HG02623 (cell line): ENCODE results near the gene ITGA11.

ENCODE experiments used
- ATAC-seq: cut with Tn5 transposase; IDR thresholded peaks from one replicate; pipeline ENCODE4 v1.9.1; 2021; ENCODE audit warnings: moderate library complexity; ENCODE audit not compliant: unreplicated experiment

ITGA11 gene

DNA sequence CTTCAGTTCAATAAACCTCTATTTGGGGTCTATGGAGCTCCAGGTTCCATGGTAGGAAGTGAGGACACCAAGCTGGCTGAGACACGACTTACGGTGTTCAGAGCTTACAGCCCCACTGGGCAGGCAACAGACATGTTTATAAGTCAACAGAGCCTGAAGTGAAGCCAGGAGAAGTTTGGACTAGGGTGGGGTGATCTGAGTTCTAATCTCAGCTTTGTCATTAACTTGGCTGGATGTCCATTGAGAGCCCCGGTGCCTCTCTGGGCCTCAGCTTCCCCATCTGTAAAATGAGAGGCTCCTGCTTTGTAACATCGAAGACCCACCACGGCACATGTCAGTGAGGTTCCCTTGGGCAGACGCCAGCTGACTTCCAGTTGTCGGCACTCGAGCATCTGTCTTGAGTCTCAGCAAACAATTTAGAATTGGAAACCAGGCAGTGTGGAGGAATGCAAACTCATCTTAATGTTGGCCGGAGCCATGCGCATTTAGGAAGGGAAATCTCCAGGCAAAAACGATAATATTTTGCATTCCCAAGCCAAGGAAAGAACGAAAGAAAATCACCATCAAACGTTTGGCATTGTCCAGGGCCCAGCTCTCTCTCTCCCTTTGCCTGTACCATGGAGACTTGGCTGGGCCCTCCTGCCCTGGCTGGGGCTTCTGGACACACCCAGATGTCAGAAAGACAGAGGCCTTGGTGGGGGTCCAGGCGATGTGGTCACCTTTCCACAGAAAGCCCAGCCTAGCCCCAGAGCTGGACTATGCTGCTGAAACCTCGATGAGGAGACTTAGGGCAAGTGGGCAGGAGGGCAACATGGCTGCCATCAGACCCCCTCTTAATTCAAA, 18.4 kb downstream of the ITGA11 start:
- ATAC-seq, result no peak

DNA sequence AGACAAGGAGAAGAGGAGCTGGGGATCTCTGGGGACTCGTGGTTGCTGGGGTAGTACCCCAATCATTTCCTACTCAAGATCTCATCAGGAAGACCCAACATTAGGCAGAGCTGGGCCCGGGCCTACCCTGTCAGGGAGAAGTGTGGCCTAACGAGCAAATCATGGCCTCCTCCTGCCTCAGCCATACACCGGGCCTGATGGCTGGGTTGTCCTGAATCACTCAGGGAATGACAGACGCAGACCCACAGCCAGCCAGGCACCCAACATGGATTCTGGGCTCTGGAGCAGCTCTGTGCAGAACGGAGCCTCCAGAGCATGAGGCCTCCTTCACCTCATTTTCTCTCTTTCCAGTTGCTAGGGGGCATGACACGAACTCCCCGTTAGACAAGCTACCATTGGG, 19.7 kb downstream of the ITGA11 start:
- ATAC-seq, result no peak

DNA sequence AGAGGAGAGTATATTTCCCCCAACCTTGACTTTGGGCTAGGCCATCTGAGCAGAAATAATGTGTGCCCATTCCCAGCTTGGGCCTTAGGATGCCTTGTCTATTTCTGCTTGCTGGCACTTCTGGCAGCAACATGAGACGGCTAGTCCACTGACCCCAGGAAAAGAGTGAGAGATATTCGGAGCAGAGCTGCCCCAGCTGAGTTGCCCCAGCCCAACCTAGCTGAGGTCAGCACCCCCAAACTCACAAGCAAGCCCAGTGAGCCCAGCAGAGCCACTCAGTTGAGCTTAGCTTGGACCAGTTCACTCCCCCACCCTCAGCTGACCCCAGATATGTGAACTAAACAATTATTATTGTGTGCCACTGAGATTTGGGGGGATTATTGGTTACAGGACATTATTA, 20.2 kb downstream of the ITGA11 start:
- no peak for ATAC-seq

DNA sequence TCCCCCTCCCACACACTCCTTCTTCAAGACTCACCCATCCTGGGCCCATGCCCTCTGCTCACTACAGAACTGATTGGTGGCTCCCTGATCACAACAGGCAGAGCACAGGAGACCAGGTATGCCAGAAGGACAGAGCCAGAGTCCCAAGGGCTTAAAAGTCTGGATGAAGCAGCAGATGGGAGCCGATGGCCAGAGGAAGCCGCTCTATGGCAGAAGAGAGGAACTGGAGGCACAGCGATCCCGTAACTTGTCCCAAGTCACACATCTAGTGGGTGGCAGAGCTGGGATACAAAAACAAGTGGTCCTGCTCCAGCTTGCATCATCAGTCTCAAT, 20.7 kb downstream of the ITGA11 start:
- ATAC-seq, result no peak

DNA sequence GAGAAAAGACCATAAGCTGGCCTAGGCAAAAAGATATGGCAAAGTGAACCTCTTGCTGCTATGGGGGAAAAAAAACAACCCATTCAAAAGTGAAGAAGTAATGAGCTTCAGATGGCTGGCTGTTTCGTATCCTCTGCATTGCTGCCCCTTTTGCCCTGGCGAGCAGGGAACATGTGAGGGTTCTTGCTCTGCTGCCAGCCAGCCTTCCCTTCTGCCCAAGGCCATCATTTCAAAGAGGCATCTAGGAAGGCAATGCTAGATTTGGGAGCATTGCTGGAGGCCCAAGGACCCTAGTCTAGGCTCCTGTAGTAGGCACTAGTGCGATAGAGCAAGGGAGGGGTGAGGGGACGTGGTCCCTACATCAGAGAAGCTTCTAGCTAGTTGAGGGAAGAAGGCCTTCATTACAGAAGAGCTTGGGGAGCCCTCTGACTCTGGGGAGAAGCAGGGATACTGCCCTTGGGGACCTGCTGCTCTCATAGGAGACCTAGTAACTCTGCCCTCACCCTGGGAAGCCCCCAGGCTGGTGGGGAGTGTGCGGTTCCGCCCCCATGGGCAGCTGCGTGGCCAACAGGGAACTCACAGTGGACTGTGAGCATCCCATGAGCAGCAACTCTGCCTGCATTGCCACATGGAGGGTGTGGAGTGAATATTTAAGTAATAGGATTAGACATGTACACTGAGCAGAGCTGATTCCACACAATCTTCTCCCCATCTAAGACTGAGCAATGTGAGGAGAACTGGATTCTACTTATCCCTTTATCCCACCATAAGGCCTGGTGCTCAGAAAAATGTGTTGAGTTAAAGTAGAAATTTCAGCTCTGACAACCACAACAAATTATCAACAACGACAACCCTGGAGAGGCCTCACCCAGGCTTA, 21.3 kb downstream of the ITGA11 start:
- no peak for ATAC-seq

DNA sequence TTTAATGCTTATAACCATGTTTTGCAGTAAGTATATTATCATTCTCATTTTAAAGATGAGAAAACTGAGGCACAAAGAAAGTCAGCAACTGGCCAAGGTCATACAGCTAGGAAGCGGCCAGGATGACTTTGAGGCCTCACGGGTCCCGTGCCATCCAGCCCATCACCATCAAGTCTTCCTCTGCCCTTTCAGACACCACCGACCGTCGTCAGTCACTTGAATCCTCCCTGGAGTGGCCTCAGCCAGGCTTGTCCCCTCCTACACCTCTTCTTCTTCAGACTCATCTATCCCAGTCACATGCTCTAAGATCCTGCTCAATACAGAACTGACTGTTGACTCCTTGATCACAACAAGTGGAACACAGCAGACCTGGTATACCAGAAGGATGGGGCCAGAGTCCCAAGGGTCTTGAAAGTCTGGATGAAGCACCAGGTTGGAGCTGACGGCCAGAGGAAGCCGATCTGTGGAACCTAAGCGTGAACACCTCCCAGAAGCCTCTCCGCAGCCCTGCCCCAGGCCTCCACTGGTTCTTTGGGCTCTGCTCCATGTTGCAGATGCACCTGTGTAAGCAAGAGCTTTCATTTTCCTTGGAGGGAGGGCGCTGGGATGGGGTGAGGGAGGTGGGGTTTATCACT, 22.1 kb downstream of the ITGA11 start:
- ATAC-seq, result no peak

DNA sequence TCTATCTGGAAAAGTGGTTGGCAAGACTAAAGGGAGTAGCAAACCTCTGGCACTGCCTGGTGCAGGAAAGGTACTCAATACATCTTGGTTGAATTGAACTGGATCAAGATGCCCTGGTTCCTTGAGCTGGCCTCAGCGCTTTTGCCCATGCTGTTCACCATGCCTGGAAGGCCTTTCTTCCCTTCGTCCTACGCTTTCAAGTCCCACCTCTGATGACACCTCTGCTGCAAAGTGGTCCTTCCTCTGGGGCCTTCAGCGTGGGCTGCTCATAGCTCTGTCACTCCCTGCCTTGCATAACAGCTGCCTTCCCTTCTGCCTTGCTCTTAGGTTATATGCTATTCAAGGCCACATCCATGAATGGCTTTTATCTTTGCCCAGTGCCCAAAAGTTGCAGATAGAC, 23.0 kb downstream of the ITGA11 start:
- no peak for ATAC-seq

DNA sequence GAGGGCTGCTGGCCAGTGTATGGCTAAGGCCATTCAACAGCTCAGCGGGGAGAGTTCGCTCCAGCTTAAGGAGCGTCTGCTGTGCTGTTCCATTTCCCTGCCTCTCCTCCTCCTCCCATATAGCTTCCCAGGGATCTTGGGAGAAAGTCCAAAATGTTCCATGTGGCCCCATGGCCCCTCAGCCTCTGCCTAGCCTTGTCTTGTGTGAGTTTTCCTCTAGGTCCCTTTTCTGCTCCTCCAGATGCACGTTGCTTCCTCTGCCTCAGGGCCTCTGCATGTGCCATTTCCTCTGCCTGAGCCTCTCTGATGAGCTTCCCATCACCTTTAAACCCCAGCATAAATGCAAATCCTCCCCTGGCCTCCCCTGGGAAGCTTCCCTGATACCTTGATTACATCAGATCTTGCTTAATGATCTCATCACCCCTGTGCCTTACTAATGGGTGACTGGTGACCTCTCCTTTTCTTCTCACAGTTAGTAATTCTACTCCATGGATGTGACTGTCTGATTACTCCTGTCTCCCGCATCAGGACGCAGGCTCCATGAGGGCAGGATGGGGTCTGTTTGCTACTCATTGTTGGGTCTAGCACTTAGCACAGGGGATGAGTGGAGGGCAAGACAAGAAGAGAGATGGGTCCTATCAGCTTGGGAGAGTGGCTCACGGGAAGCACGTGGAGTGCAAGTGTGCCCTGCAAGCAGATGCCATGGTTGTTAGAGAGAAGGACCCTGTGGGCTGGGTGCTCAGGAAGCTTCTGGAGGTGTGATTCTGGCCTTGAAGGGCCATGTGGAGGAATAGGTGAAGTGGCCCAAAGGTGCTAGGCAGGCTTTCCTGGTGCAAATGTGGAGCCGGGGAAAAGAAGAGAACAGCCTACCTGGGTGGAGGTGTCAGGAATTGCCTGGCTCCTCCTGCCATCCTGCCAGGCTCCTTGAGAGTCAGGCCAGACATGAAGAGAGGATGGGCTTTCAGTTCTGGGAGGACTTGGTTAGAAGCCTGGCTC, 23.8 kb downstream of the ITGA11 start:
- ATAC-seq, result no peak

DNA sequence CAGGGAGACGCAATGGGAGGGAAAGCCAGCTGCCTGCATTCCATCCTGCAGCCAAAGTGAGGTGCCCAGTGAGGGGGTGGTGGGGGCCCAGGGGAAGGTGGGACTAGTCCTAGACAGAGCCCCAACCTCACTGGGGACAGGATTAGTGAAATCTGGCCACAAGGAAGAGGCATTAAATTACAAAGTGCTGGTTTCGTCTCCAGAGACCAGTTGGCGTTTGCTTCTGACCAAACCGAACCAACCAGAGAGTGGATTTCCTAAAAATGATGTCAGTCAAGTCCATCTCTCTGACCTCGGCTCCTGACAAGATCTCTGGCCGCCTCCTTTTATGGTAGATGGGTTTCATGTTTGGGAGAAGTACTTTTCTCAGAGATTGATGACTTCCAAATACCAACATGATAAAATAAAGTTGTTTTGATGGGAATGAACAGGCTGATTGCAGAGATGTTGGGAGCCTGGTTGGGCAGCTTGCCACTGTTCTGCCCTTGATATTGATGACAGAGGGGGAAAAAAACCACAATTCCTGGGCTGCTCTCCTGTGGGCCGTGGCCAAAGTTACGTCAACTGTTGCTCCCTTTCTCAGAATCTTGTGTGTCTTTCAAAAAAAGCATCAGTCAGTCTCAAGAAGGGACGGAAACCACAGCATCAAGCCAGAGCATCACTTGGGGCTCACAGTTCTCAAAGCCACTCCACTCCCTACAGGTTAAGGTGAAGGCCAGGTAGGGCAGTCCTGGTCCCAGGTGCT, 24.6 kb downstream of the ITGA11 start:
- ATAC-seq, result no peak

DNA sequence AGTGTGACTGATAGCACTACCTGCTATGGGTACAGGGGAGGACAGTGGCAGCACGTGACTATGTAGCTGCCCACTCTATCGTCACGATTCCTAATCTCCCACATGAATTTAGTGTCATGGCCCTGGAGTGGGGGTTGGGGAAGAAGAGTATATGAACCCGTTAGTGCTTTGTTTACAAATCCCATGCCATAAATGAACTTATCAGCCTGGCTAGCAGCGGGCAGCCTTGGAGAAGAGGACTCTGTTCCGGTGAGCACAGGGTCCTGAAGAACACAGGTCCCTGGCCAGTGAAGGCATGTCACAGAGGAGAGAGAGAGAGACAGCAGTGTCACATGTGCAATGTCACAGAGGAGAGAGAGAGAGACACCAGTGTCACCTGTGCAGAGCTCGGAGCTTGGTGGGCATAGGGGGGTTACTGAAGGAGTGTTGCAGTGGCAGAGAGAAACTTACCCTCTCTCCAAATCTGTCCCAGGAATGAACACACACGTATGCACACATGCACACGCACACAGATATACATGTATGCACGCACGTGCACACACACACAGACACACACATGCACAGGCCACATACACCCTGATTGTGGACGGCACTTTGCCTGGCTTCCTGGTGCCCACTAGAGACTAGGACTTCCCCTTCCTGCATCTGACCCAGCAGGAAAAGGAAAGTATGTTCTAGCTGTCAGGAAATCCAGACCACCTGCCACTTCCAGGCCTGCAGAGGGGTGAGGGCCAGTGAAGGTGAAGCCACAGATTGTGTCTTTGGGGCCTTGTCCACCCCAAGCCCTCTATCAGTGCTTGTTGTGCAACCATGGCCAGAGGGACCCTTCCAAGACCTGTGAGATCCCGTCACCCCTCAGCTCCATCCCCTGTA, 26.3 kb downstream of the ITGA11 start:
- no peak for ATAC-seq

DNA sequence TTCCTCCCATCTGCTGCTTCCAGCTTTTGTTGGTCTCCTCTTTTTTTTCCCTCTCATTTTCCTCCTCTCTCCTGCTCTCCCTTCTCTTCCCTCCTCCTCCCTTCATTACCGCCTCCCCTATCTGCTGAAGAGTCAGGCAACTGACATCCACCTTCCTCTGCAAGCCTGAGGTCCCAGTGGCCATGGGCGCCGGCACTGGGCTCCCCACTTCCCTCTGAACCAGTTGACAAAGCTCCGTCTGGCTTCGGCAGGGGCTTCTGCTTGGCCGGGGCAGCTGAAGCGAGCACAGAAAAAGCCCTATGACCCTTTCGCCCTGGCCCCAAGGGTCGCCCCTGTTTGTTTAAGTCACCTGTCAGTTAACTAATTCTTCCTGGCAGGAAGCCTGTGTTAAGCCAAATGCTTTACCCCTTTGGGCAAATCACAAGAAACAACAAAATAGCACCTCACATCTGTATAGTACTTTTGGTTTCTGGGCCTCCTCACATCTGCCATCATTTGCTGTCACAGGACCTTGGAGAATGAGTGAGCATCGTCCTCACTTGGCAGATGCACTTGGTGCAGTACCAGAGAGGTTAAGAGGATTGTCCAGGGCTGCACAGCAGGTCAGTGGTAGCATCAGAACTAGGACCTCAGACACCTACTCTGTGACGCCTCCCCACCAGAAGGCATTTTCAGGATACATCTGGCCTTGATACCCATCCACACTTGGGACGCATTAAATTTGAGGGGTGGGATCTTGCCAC, 27.7 kb downstream of the ITGA11 start:
- no peak for ATAC-seq

DNA sequence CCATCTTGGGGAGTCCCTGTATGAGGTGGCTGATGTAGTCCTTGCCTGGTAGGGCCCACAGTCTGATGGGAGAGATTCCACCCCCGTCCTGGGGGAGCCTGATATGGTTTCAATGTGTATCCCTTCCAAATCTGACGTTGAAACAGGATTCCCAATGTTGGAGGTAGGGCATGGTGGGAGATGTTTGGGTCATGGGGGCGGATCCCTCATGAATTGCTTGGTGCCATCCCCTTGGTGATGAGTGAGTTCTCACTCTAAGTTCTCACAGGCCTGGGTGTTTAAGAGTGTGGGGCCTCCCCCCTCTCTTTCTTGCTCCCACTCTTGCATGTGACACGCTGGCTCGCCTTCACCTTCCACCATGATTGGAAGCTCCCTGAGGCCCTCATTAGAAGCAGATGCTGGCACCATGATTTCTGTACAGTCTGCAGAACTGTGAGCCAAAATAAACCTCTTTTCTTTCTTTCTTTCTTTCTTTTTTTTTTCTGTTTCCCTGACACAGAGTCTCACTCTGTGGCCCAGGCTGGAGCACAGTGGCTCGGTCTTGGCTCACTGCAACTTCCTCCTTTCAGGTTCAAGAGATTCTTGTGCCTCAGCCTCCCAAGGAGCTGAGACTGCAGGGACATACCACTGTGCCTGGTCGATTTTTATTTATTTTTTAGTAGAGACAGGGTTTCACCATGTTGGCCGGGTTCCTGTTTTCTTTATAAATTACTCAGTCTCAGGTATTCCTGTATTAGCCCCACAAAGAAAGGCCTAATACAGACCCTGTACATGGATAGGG, 28.6 kb downstream of the ITGA11 start:
- no peak for ATAC-seq

DNA sequence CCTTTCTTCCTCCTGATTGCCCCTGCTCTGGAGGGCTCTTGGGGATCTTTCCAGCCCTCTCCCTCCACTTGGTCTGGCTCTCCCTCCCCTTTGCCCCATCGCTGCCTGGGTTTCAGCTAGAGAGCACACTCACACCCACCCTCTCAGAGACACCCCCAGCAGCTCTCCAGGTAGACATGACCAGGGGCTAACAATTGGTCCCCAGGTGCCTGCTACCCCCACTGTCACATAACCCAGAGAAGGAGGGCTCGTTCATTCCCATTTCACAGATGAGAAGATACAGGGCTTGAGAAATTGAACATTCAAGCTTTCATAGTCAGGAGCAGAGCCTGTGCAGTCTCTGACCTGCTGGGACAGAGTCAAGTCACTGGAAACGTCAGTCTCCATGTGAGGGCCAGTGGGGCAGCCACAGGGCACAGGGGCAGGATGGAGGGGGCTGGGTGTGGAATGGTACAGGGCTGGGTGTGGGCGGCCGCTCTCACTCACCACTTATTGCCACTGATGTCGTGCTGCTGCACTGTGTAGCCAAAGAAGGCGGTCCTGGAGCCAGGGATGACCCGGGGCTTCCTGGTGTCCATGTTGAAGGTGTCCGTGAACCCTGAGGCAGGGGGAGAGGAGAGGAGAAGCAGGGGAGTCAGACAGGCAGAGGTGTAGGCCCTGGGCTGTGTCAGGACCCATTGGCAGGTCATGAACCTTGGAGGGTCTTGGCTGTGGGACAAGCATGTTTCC, 29.4 kb downstream of the ITGA11 start:
- ATAC-seq, result no peak

DNA sequence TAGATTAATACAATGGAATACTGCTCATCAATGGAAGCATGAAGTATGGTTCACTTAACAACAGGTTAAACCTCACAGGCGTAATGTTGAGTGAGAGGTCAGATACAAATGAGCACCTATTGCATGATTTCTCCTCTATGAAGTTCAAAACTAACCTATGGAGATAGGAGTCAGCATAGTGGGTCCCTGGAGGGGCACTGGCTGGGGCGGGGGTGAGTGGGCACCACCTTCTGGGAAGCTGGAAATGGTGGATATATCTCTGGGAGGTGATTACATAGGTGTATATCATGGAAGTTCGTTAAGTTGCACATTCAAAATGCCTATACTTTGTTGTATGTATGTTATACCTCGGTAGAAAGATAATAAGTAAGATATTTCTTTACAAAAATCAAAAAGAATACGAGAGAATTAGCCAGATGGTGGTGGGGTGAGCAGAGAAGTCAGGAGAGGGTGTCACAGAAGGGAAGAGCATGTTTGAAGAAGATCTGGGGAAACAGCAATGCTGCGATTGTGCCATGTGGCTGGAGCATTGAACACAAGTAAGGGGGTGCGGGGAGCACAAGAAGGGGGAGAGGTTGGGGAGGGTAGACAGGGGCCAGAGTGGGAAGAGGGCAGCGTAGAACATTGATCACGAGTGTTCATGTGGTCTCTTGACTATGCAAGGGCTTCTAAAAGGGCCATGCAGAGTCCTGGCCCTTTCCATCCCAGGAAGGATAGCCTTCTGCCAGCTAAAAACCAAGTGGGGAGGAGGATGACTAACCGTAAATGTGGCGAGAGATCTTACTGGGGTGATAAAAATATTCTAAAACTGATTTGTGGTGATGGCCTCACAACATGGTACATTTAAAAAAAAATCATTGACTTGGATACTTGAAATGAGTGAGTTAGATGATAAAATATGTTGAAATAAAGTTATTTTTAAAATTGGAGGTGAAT, 30.2 kb downstream of the ITGA11 start:
- ATAC-seq, result no peak

DNA sequence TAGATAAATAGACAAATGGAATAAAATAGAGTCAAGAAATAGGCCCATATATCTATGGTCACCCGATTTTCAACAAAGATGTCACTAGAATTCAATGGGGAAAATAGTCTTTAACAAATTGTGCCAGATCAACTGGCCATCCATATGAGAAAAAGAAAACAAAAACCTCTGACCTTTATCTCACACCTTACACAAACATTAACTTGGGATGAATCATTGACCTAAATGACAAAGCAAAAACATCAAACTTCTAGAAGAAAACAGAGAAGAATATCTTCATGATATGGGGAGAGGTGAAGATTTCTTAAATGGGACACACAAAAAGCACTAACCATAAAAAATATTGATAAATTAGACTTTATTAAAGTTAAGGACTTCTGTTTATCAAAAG, 31.9 kb downstream of the ITGA11 start:
- ATAC-seq, result no peak
